Fibroblast of the aortic adventitia (primary cell): Measurements from ENCODE around the gene CDKN1C. TPM values are rescaled to one million over a fixed set of nuclear protein-coding genes. Genes with fewer than 3 reads are reported as not detected.

Experiments
- DNase-seq: peaks from one replicate; pipeline ENCODE4 v3.0.0-alpha.2; 2010; ENCODE audit warnings: low read depth
- H3K4me3 ChIP-seq: 2 replicates; pipeline ENCODE4 v1.5.1; 2011; ENCODE audit warnings: low read depth, mild to moderate bottlenecking, control low read depth, low read length, moderate library complexity
- CTCF ChIP-seq: IDR thresholded peaks from 2 replicates; pipeline ENCODE4 v1.5.1; 2011; ENCODE audit warnings: mild to moderate bottlenecking, low read length, control low read depth, inconsistent platforms; ENCODE audit not compliant: insufficient read depth
- total RNA-seq: library from RNA; depleted of rRNA; stranded (reverse); fragments of >200 nt; gene quantifications from 2 replicates; pipeline ENCODE4 v1.2.3, GENCODE V29; 2012; ENCODE audit warnings: low replicate concordance

The CDKN1C gene
- total RNA-seq, 1 donor: 4.2 TPM

- no peak for TF ChIP-seq CTCF
Measured at GRCh38 chr11:2927121-2927800, 41.7 kb upstream of the CDKN1C start.

GRCh38 chr11:2926611-2927051, 41.1 kb upstream of the CDKN1C start:
- TF ChIP-seq CTCF: no peak
- no peak overlapping the region for H3K4me3 ChIP-seq
- DNase-seq: no peak

More at GRCh38 chr11:2927121-2927800, 41.7 kb upstream of the CDKN1C start:
- no peak for DNase-seq
- peak overlapping the region; percentile 74 for H3K4me3 ChIP-seq

GRCh38 chr11:2924821-2925675, 39.5 kb upstream of the CDKN1C start:
- no peak overlapping the region for H3K4me3 ChIP-seq
- no peak for DNase-seq
- no peak for TF ChIP-seq CTCF

- no peak overlapping the region for H3K4me3 ChIP-seq
Measured at GRCh38 chr11:2924381-2924780, 38.8 kb upstream of the CDKN1C start.

GRCh38 chr11:2923446-2924375, 38.1 kb upstream of the CDKN1C start:
- no peak overlapping the region for H3K4me3 ChIP-seq
- TF ChIP-seq CTCF: no peak
- DNase-seq: no peak

More at GRCh38 chr11:2924381-2924780, 38.8 kb upstream of the CDKN1C start:
- no peak for DNase-seq
- no peak for TF ChIP-seq CTCF

GRCh38 chr11:2922655-2923054, 37.1 kb upstream of the CDKN1C start:
- no peak overlapping the region for H3K4me3 ChIP-seq
- no peak for DNase-seq
- no peak for TF ChIP-seq CTCF
